Prostate gland (tissue), 2 donors: ENCODE results near the gene TNFRSF12A. TPM values are rescaled to one million over a fixed set of nuclear protein-coding genes. Genes with fewer than 3 reads are reported as not detected.

ENCODE experiments used
- DNase-seq: peaks from one replicate; pipeline ENCODE4 v3.0.0-alpha.2; 2019; ENCODE audit warnings: low spot score
- H3K27ac ChIP-seq, 2 donors: fragments of 200-600 bp; sonication (generic); 2 replicates each; pipeline ENCODE4 v1.5.1; 2017 to 2019
- H3K27me3 ChIP-seq: fragments of 200-600 bp; sonication (generic); replicated peaks from 2 replicates; pipeline ENCODE4 v1.5.1; 2019; ENCODE audit not compliant: insufficient read depth
- H3K36me3 ChIP-seq, 2 donors: fragments of 200-600 bp; sonication (generic); 1 replicate in 1 of 2; 2 replicates in 1 of 2; pipeline versions ENCODE4 v1.5.1 to v1.8.1; 2017 to 2019
- H3K4me1 ChIP-seq: fragments of 200-600 bp; sonication (generic); replicated peaks from 2 replicates; pipeline ENCODE4 v1.5.1; 2019
- H3K4me3 ChIP-seq, 2 donors: fragments of 200-600 bp; sonication (generic); 2 replicates each; pipeline ENCODE4 v1.5.1; 2017 to 2019
- H3K9me3 ChIP-seq: fragments of 200-600 bp; sonication (generic); 2 replicates; pipeline ENCODE4 v1.5.1; 2017
- POLR2A ChIP-seq: fragments of 450-650 bp; IDR thresholded peaks from one replicate; pipeline ENCODE4 v1.6.1; 2016; ENCODE audit warnings: antibody characterized with exemption, mild to moderate bottlenecking
- POLR2AphosphoS5 ChIP-seq: sonication (generic); formaldehyde crosslinking; IDR thresholded peaks from one replicate; pipeline ENCODE4 v1.6.1; 2017; ENCODE audit warnings: antibody characterized with exemption
- WGBS: methylation state at CpG from one replicate; pipeline ENCODE4 v1.1.5; 2018; 5-methylcytosine and 5-hydroxymethylcytosine counted together
- intact Hi-C: fragments of 100-400 bp; cut with DNase I; formaldehyde crosslinking; loops from one replicate; pipeline ENCODE4 v1.14.2; 2022
- total RNA-seq, 2 donors: library from RNA; depleted of rRNA; stranded (reverse); fragments of >200 nt; gene quantifications; one replicate each; pipeline ENCODE4 v1.1.0, GENCODE V29; 2016
- TF ChIP-seq, protein P1 (sequence below), 4 experiments: fragments of 200-600 bp in 2 of 4; fragments of 450-650 bp in 2 of 4; sonication (generic) in 2 of 4; IDR thresholded peaks; 1 replicate in 3 of 4; 2 replicates in 1 of 4; pipeline ENCODE4 v1.5.1; 2016 to 2019; ENCODE audit warnings: antibody characterized with exemption in 4 of 4, mild to moderate bottlenecking in 2 of 4, moderate library complexity in 2 of 4

The TNFRSF12A gene
- total RNA-seq, 2 donors from 2014 or later, result 57.4 to 59.0 TPM

DNA sequence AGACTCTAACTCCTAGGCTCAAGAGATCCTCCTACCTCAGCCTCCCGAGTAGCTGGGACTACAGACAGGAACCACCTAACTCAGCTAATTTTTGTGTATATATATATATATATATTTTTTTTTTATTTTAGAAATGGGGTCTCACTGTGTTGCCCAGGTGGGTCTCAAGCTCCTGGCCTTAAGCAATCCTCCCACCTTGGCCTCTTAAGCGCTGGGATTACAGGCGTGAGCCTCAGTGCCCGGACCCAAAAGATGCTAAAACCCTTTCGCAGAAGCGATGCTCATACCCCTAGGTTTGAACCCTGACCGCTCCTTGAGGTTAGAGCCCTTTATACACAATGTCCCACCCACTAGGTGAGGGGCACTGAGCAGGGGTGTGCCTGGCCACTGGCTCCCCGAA, 9.7 kb upstream of the TNFRSF12A start:
- TF ChIP-seq, protein P1, sequence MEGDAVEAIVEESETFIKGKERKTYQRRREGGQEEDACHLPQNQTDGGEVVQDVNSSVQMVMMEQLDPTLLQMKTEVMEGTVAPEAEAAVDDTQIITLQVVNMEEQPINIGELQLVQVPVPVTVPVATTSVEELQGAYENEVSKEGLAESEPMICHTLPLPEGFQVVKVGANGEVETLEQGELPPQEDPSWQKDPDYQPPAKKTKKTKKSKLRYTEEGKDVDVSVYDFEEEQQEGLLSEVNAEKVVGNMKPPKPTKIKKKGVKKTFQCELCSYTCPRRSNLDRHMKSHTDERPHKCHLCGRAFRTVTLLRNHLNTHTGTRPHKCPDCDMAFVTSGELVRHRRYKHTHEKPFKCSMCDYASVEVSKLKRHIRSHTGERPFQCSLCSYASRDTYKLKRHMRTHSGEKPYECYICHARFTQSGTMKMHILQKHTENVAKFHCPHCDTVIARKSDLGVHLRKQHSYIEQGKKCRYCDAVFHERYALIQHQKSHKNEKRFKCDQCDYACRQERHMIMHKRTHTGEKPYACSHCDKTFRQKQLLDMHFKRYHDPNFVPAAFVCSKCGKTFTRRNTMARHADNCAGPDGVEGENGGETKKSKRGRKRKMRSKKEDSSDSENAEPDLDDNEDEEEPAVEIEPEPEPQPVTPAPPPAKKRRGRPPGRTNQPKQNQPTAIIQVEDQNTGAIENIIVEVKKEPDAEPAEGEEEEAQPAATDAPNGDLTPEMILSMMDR (IDR thresholded peaks at IDR 0.05), result no peak
- TF ChIP-seq POLR2A (no peak), POLR2AphosphoS5 (no peak)
- no peak for DNase-seq
- no peak overlapping the region for H3K4me3 ChIP-seq
- no peaks in the 10 kb centered on the region for H3K27me3 ChIP-seq
- H3K27ac ChIP-seq, result peak overlapping the region; percentile 52 to 57
- H3K36me3 ChIP-seq, result no peaks in the 10 kb centered on the region
- intact Hi-C loops, result no loop called here
- H3K9me3 ChIP-seq, result no peaks in the 10 kb centered on the region
- peaks cover 7% of the 10 kb centered on the region for H3K4me1 ChIP-seq
- 93% methylated on average over 8 of the region's 8 CpGs for WGBS

DNA sequence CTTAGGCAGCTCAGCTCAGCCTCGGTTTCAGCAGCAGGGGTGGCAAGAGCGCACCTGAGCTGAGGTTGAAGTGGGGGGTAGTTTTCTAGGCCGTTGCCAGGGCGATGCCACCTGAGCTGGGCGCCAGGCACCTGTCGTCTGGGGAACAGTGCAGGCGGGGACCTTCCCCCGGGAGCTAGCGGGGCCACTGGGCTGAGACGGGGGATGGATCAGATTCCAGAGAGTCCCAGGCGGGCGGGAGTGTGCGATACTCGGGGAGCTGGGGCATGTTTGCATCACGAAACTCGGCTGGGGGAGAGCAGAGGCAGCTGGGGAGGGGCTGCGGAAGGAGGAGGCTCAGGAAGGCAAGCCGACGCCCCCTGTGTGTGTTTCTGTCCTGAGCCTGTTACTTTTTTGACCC, 7.9 kb upstream of the TNFRSF12A start:
- DNase-seq, result no peak
- Histone ChIP-seq H3K4me1 (peaks cover 7% of the 10 kb centered on the region), H3K27ac (no peak overlapping the region), H3K4me3 (no peak overlapping the region), H3K9me3 (no peaks in the 10 kb centered on the region), H3K27me3 (no peaks in the 10 kb centered on the region), H3K36me3 (no peaks in the 10 kb centered on the region)
- no peak for TF ChIP-seq POLR2AphosphoS5
- TF ChIP-seq POLR2A, result no peak
- TF ChIP-seq, protein P1 (IDR thresholded peaks at IDR 0.05), result no peak
- intact Hi-C loops, result no loop called here
- WGBS, result 17% methylated on average over 19 of the region's 19 CpGs

DNA sequence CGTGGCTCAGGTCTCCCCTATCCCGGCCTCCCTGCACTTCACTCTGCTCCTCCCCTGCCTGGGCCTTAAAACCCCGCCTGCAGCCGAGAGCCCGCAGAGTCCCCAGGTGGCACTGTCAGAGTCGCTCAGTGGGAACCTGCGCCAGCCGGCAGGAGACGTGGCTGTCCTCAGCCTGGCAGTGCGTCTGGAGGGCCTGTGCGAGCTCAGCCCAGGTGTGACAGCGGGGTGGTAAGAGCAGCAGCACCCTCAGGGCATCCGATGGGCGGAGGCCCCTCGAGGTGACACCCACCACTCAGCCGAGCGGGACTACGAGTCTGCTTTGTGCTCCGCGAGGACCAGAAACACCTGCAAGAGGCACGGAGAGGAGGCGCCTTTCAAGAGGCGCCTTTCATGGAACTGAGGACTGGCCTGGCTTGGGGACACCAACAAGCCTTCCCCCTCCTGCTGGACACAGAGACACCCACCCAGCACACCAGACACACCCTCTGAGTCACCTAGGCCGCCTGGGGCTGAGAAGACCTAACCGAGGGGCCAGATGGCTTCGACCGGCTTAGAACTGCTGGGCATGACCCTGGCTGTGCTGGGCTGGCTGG, 7.2 kb upstream of the TNFRSF12A start, which contains the start of gene CLDN9:
Gene CLDN9, plus strand, starts transcription at position 96 of the 593 bp plus-strand sequence. Its CDS starts 440 bp downstream, at position 536.
- Histone ChIP-seq H3K4me3 (no peak within 1 kb of the TSS), H3K36me3 (no peaks in the 10 kb centered on the region), H3K27ac (no peak within 1 kb of the TSS), H3K27me3 (no peaks in the 10 kb centered on the region), H3K9me3 (no peaks in the 10 kb centered on the region), H3K4me1 (peaks cover 7% of the 10 kb centered on the region)
- TF ChIP-seq POLR2A (no peak), POLR2AphosphoS5 (no peak)
- TF ChIP-seq, protein P1 (IDR thresholded peaks at IDR 0.05), result no peak
- intact Hi-C loops, result no loop called here
- no peak for DNase-seq
- WGBS, result 42% methylated on average over 27 of the region's 27 CpGs

DNA sequence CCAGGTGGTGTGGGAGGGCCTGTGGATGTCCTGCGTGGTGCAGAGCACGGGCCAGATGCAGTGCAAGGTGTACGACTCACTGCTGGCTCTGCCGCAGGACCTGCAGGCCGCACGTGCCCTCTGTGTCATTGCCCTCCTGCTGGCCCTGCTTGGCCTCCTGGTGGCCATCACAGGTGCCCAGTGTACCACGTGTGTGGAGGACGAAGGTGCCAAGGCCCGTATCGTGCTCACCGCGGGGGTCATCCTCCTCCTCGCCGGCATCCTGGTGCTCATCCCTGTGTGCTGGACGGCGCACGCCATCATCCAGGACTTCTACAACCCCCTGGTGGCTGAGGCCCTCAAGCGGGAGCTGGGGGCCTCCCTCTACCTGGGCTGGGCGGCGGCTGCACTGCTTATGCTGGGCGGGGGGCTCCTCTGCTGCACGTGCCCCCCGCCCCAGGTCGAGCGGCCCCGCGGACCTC, 6.6 kb upstream of the TNFRSF12A start:
- Histone ChIP-seq H3K36me3 (no peaks in the 10 kb centered on the region), H3K27ac (no peak overlapping the region), H3K27me3 (no peaks in the 10 kb centered on the region), H3K4me3 (no peak overlapping the region), H3K9me3 (no peaks in the 10 kb centered on the region), H3K4me1 (peaks cover 7% of the 10 kb centered on the region)
- no peak for DNase-seq
- TF ChIP-seq POLR2A (no peak), POLR2AphosphoS5 (no peak)
- TF ChIP-seq, protein P1 (IDR thresholded peaks at IDR 0.05), result no peak
- intact Hi-C loops, result no loop called here
- 83% methylated on average over 17 of the region's 27 CpGs for WGBS

DNA sequence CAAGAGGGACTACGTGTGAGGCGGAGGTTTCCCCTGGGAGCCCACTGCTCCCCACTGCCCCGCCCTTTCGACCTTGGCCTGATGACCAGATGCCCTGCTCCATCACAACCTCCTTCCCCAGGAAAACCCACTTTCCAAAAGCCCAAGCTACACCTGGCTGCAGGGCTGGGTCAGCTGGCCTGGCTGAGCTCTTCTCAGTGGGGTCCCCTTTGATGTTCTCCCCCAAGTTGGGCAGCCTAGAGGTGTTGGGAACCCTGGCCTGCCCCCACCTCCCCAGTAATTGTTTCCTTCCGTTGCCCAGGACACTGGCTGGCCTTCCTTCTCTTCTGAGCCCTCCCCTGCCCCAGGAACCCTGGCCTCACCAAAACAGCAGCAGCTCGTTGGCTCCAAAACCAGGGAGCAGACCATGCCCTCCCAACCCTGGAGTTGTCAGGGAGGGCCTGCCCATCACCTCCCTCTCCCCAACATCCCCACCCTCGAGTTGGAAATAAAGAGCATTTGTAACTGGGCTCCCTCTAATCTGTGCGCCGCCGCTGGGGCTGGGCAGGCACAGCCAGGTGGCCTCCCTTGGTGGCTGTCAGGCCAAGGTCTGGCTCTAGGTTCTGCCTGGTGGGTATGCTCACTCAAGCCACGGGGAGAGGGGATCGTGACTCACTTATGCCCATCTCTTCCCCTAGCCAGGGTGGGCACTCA, 6.0 kb upstream of the TNFRSF12A start:
- no peak for DNase-seq
- Histone ChIP-seq H3K27ac (no peak overlapping the region), H3K4me3 (no peak overlapping the region), H3K36me3 (no peaks in the 10 kb centered on the region), H3K27me3 (no peaks in the 10 kb centered on the region), H3K9me3 (no peaks in the 10 kb centered on the region), H3K4me1 (peaks cover 7% of the 10 kb centered on the region)
- TF ChIP-seq POLR2AphosphoS5, result no peak
- TF ChIP-seq POLR2A, result no peak
- TF ChIP-seq, protein P1 (IDR thresholded peaks at IDR 0.05), result no peak
- 81% methylated on average over 9 of the region's 12 CpGs for WGBS
- intact Hi-C loops, result no loop called here
